Right lobe of liver (tissue), 4 donors: ENCODE results near the gene SPOCK1.

Experiments used
- CTCF ChIP-seq, 4 donors: fragments of 200-600 bp in 3 of 4; fragments of 450-650 bp in 1 of 4; IDR thresholded peaks; one replicate each; pipeline versions ENCODE4 v1.5.1 to v1.8.0; 2016 to 2022; ENCODE audit warnings: antibody characterized with exemption in 4 of 4, mild to moderate bottlenecking in 2 of 4
- POLR2A ChIP-seq: fragments of 450-650 bp; IDR thresholded peaks from one replicate; pipeline ENCODE4 v1.6.1; 2017; ENCODE audit warnings: antibody characterized with exemption, mild to moderate bottlenecking
- donor health status: DM: no; HTN: no; CAD: no.
- donor health status: DM: no; HTN: no; CAD: no.
- donor health status: DM: no; HTN: yes; CAD: no.

GRCh38 chr5:137516961-137517360 lies 17.8 kb upstream of the SPOCK1 start:
- TF ChIP-seq CTCF (IDR thresholded peaks at IDR 0.05) (no peak), POLR2A (no peak)
